Activated CD8-positive, alpha-beta memory T cell treated with anti-CD3 and anti-CD28 coated beads, Interleukin-2, amount 50 U/mL, for 1 hour (primary cell): ENCODE measurements around the gene WDR77.

Experiments used
- DNase-seq: peaks from one replicate; pipeline ENCODE4 v3.0.0-alpha.2; 2020; ENCODE audit errors: extremely low read depth

The WDR77 gene

DNA sequence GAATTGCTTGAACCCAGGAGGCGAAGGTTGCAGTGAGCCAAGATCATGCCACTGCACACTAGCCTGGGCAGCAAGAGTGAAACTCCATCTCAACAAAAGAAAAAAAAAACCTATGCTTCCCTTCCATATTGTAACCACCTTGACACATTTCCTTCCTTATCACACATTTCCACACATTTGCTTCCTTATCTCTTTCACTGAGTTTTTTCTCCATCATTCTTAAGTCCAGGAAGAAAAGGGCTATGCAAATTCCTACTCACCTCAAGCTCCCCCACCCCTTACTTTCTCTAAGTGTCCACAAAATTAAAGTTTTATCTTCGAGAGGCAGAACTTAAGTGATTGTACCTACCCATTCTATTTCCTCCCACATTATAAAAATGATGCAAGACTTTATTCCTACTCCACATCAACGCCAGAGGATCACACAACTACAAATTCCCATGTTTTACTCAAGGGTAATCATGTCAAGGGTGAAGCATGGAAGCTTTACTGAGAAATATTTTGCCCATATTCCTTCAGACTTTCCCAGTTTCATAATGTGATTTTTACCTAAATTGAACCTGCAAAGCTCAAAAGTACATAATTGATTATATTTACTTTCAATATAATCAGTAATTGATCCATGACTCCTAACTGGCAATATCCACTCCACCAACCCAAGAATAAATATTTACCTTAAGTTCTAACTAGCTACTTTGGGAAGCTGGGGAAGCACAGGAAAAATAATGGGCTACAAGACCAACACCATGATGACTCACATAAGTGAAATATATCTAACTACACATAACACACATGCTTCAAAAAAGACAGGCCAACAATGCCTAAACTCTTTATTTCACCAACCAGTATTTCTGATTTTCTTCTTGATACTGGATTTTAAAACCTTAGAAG is 9.3 kb downstream of the WDR77 start:
- DNase-seq, result no peak

DNA sequence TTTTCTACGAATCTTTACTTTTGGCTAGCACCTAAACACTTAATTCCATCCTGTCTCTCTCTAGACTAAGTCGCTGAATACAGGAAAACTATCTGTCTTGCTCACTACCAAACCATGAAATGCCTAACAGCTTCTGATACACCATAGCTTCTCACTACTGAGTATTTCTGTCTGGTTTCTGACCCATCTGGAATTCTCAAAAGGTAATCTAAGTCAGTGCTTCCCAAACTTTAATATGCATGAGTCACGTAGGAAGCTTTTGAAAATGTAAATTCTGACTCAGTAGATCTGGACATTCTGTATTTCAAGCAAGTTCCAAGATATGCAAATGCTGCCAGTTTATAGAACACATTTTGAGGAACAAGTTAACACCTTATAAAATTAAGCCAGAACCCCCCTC is 12.3 kb downstream of the WDR77 start:
- DNase-seq, result no peak

DNA sequence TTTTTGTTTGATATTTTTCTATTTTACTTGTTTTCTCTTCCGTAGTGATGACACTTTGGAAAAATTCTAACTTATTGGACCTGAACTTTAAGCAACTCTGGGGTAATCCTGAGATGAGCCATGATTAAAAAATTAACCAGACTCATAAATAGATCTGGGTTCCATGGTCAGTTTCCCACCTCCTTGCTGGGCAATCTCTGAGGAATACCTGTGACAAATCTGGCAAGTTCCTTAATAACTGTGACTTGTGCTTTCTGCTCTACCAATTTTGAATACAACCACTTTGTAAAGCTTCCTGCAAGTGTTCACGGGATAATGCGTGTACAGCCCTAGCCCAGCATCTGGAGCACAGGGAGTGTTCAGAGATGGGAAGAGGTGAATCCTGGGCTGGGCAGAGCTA is 24.8 kb downstream of the WDR77 start:
- no peak for DNase-seq

DNA sequence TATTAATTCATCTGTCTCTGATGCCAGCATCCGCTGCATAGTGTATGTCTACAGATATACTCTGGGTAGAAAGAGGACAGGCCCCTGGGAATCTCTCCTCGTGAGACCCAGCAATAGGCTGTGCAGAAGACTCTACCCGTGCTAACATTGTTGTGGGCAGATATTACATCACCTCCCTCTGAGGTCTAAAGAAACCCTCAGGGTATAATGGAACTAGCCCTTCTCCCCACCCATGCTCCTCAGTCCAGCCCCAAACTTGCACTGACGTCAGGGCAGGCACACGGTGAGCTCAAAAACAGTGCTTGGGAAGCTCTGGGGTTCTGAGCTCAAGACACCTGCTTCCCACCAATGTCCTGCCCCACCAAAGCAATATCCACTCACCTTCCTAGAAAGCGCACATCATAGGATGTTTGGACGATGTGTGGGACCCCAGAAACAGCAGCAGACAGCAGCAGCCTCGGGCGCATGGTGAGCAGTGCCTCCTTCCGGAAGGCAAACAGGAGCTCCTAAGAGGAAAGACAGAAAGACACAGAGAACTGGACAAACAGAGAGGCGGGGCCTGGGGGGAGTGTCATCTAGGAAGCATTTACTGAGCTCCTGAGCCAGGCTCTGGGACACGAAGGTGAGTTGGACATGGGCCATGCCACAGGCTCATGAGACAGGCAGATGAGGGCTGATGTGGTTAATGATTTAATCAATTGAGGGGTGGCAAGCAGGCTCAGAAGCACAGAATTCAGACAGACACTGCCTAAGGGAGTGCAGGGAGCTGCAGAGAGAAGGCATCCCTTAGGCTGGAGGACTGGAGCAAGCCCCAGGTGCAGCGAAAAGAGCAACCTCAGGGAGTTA is 26.3 kb downstream of the WDR77 start:
- no peak for DNase-seq

DNA sequence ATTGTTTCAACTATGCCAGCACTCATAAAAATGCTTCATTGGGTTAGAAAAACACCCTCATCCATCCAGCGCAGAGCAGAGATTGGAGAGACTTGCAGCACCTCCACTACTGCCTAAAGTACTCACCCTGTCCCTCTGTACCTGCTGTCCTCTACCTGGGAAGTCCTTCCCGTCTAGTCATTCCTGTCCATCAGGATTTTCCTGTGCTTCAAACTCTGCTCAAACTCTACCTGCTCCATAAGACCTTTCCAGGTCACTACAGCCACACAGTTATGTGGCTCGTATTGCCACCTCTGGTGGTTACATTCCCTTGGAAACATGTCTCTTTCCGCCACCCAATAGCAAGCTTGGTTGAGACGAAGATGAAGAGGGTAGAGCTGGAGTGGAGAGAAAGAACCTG is 28.7 kb downstream of the WDR77 start:
- no peak for DNase-seq

DNA sequence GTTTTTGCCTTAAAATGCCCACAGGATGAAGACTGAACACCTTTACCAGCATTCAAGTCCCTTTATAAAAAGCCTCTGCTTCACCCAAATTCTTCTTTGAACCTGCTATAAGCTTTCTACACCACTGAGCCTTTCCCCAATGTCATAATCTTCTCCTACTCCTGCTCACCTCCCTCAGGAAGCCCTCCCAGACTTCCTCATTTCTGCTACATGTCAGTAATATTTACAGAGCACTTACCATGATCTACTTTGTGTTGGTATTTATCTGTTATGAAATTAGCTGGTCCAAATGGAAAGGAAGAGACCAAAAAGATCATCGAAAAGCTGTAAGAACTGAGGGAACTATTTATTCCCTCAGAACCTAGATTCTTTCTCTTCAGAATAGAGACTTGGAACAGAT is 30.0 kb downstream of the WDR77 start:
- no peak for DNase-seq

DNA sequence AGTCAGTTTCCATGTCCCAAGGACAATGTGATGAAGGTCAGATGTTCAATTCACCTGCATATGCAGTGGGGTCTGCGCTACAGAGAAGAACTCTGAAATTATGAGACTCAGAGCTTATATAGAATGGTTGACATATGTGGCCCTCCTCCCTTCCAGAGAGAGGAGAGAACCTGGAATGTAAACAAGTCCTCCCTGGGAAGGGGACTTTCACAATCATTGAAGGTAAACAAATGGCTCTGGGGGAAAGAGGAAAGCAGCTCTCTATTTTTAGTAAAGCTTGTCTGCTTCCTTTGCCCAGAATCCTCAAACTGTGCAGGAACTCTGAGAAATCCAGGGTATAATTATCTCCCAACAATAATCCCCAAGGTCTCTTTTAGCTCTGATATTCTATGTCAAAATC is 31.3 kb downstream of the WDR77 start:
- DNase-seq, result no peak

DNA sequence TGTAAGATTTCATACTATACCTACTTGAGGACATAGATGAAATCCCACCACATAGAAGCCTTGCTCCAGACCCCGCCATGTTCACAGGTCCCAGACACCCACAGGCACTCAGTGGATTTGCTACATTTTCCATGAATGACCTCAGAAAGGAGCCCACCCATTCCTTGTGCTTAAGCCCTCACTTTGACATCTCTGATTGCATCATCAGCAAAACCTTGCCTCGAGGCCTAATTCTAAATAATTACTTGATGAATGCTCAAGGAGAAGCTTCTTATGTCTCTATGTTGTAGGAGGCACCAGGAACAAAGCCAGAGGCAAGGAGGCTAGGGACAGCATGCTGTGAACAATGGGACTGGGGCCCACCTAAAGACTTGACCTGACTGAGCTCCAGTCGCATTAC is 33.6 kb downstream of the WDR77 start:
- DNase-seq, result no peak

DNA sequence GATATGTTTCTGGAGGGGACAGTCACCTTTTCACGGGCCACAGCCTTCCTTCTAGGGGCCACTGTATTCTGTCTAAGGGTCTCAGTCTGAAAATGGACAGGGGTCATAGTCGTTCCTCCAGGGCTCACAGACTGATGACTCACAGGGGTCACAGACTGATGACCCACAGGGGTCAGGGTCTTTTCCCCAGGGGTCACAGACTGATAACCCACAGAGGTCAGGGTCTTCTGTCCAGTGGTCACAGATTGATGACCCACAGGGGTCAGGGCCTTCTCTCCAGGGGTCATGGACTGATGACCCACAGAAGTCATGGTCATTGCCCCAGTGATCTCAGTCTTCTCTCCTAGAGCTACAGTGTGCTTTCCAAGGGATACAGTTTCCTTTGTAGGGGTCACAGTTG is 34.3 kb downstream of the WDR77 start:
- no peak for DNase-seq

DNA sequence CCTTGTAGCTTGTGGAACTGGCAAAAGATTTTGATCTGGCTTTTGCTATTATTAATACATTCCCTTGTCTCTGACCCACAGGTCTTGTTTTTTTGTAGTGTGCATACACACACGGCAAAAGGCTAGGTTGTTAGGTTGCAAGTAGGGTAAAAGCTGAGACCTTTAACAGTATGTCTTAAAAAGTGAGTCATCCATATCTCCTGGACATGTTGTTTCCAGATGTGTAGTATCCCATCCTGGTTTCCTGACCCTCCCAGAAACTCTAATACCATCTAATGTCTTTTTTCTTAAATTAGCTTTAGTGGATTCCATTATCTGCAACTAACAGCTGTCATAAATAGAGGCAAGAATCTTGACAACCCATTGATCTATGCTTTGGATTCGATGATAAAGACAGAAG is 36.2 kb downstream of the WDR77 start:
- no peak for DNase-seq

DNA sequence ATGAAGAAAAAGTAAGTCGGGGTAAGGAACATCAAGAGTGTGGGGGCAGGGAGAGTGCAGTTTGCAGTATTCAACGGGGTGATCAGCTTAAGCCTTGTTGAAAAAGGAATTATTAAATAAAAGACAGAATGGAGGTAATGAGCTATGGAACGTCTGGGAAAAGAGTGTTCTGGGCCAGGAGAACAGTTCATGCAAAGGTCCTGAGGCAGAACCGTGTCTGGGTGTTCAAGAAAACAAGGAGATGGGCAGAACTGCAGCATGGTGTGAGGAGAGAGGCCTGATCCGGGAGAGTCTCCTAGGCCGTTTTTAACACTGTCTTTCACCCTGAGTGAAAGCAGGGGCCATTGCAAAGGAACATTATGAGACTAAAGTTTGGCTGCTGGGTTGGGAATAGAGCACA is 41.8 kb downstream of the WDR77 start:
- no peak for DNase-seq

DNA sequence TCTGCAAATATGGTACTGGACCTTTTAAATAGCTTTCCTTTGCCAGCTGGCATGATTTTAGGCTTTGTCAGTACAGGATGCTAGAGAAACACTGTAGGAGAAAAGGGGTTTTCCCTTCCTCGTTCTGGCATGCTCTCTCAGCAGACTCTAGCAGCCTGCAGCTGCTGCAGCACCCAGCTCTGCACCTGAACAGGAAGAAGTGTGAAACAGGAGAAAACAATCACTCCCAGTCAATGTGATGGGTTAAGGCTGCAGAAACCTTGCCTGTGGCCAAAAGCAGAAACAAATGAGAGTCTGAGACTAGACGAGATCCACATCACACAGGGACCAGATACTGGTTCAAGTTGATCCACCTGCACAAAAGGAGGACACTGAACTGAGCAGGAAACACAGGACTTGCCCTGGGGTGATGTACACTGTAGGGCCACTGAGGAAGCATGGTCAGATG is 42.7 kb downstream of the WDR77 start:
- peak; percentile 3 for DNase-seq

DNA sequence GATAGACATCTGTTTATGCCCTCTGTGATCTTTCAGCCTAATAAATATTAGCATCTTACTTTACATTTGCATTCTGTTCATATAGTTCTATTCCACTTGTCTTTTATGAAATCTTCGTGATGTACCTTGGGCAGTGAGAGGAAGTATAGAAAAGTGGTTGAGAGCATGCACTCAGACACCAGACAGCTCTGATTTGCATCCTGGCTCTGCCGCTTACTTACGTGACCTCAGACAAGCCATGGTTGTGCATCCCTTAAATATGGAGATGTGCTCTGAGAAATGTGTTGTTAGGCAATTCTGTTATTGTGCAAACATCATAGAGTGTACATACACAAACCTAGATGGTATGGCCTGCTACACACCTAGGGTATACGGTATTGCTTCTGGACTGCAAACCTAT is 44.5 kb downstream of the WDR77 start:
- no peak for DNase-seq

DNA sequence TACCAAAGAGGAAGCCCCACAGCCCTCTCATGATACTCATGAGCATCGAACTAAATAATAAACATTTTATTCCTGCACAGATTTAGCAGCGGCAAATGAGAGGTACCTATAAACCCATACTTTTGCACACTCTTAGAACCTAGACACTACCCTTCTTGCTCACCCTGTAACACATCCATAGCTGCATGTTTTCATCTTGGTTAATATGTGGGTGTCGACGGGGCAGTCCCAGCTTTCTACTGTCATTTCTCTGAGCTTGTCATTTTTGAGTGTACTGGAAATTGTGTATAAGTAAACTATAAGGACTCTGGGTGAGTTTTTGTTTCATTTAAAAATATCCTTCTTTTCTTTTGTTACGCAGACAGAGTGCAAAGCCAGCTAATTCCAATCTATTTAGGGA is 47.0 kb downstream of the WDR77 start:
- no peak for DNase-seq

DNA sequence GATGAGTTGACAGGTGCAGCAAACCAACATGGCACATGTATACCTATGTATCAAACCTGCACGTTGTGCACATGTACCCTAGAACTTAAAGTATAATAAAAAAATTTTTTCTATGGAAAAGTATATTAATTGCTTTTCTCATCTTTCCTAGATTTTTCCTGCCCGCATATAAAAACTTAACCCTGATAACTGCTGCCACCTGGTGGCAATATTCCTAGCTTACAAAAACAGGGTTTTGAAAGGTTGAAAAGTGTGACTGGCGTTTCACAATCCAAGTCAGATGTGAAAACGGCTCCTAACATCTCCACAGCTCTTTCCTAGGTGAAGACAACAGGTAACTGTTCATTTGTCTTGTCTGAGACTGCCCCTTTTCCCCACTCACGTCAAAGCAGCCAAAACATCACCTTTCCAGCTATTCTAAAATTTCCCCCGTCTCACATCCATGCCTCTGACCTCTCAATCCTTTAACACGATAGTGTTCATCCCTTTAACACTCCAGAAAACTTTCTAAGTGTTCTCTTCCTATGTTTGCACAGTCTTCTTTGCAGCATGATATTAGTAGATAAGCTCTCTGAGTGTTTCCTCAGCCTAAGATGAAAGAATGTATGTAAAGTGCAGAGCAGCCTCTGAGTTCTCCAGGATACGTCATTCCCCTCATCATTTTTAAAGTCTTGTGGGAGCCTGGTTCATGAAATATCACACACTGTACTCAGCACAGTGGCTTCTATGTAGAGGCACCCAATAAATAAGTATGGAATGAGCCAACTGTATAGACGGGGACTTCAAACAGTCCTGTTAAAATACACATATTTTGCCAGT is 49.1 kb downstream of the WDR77 start:
- DNase-seq, result peak; percentile 1

DNA sequence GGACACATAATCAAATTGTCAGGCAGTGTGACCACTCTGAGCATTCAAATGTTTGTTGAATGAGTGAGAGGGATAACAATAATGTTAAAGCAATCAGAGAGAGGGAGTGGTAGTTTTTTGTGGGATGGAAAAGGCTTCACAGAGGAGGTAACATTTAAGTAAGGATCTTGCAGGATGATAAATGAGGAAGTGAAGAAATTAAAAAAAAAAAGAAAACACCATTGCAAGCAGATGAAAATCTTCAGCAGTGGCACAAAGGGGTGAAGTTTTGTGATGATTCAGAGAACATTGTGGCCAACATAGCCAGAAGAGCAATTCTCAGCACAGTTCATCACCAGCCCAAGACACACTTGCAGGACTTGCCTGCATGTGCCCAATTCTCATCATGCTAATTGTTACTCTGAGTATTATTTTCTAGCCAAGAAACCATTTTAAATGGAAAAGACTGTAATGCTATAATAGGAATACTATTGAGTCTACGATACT is 56.6 kb downstream of the WDR77 start:
- no peak for DNase-seq

DNA sequence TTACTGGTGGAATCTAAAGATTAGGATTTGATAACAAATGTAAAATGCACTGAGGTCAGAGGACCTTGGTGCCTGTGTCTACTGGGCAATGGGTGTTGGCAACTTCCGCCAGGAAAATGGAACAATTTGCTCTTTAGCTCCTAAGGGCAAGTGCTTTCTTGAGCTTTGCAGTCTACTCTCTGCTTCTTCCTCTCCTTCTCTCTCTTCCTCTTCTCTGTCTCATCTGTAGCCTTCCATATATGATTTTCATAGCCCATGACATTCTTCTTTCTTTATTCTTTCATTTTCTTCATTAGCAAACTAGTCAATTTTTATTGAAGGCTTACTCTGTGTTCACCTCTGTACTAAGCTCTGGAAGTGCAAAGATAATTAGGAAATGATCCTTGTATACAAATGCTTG is 57.0 kb downstream of the WDR77 start:
- DNase-seq, result no peak
